Measurements from ENCODE around the gene STK39. TPM values are rescaled to one million over a fixed set of nuclear protein-coding genes. Genes with fewer than 3 reads are reported as not detected.

Gene STK39
- total and polyA plus RNA-seq, 2 of the 4 experiments (the other 2 are of a cell fraction): 11.8 to 16.4 TPM

GRCh38 chr2:168076731-168077130, 170.7 kb downstream of the STK39 start:
- POLR2A ChIA-PET (ENCODE audit: unreplicated experiment): no interaction called here
- H3K9ac ChIP-seq (ENCODE audit: low read depth, low read length): no peak overlapping the region
- BruUV-seq (replicated peaks): no TSS peak

More at GRCh38 chr2:168076731-168077130, 170.7 kb downstream of the STK39 start:
- TF ChIP-seq NFE2L2 (IDR thresholded peaks at IDR 0.05; ENCODE audit: low read depth, low read length): no peak
- no peak for TF ChIP-seq POLR2A (IDR thresholded peaks at IDR 0.05; ENCODE audit: low read depth, low read length)
- no peak for TF ChIP-seq USF2 (IDR thresholded peaks at IDR 0.05; ENCODE audit: low read depth, low read length)
- no peak for TF ChIP-seq CHD1 (IDR thresholded peaks at IDR 0.05; ENCODE audit: low read depth, low read length)
- TF ChIP-seq BHLHE40 (IDR thresholded peaks at IDR 0.05; ENCODE audit: low read depth, low read length): no peak
- TF ChIP-seq FOS (IDR thresholded peaks at IDR 0.05; ENCODE audit: low read depth, low read length): no peak
- no peak for TF ChIP-seq MXI1 (IDR thresholded peaks at IDR 0.05; ENCODE audit: borderline replicate concordance, low read depth, low read length)
- no peak for TF ChIP-seq RAD21 (IDR thresholded peaks at IDR 0.05; ENCODE audit: low read length)
- no peak for TF ChIP-seq RCOR1 (IDR thresholded peaks at IDR 0.05; ENCODE audit: insufficient replicate concordance, low read length)
- CTCF ChIA-PET: interaction anchor here (1.3 kb wide), 1 partner anchor 95 kb away, joined by 3 read pairs; no protein-coding TSS in a partner anchor
- DNase-seq (no peak), ATAC-seq (ENCODE audit: low read depth) (no peak)
- Histone ChIP-seq H2BK20ac (ENCODE audit: low read depth, low read length) (no peak overlapping the region), H2AK5ac (ENCODE audit: low read depth, low read length) (no peak overlapping the region), H3K79me1 (ENCODE audit: low read depth in 1 of 2, low read length in 2 of 2) (peaks cover 8 to 23% of the 10 kb centered on the region in 2 experiments), H4K5ac (ENCODE audit: low read depth, low read length) (no peak overlapping the region), H3K9me3 (ENCODE audit: control insufficient read depth, insufficient read depth, low read length) (no peaks in the 10 kb centered on the region), H3K4ac (ENCODE audit: low read depth, low read length) (no peak overlapping the region), H2AFZ (replicated peaks; ENCODE audit: low read length, poor library complexity) (no peak overlapping the region), H3K18ac (ENCODE audit: low read depth, low read length) (no peak overlapping the region), H3K9me1 (ENCODE audit: insufficient read depth, low read length) (peaks cover 10% of the 10 kb centered on the region), H3K4me1 (ENCODE audit: control insufficient read depth, insufficient read depth, low read length) (no peaks in the 10 kb centered on the region), H4K8ac (ENCODE audit: low read depth in 2 of 2, low read length in 2 of 2) (no peak overlapping the region), H4K20me1 (ENCODE audit: insufficient read depth, low read length) (no peaks in the 10 kb centered on the region), H4K91ac (ENCODE audit: insufficient read depth, low read depth, low read length) (no peak overlapping the region), H3K4me2 (ENCODE audit: low read depth, low read length) (no peak overlapping the region), H3K36me3 (ENCODE audit: control insufficient read depth, insufficient read depth, low read length) (peaks cover 8% of the 10 kb centered on the region), H3K23ac (ENCODE audit: low read depth, low read length) (no peak overlapping the region), H2BK5ac (ENCODE audit: low read depth, low read length, poor library complexity, severe bottlenecking) (no peak overlapping the region), H2BK120ac (ENCODE audit: low read depth, low read length) (no peak overlapping the region), H2BK15ac (ENCODE audit: low read depth, low read length) (no peak overlapping the region), H3K27ac (ENCODE audit: insufficient read depth, low read length) (no peak overlapping the region), H3K14ac (replicated peaks; ENCODE audit: low read depth, low read length) (no peak overlapping the region), H3K56ac (ENCODE audit: extremely low read depth, insufficient read depth, low read length) (no peak overlapping the region), H2AK9ac (replicated peaks; ENCODE audit: low read depth, low read length, poor library complexity) (no peak overlapping the region), H3K4me3 (ENCODE audit: insufficient read depth, low read depth, low read length) (no peak overlapping the region), H3K27me3 (ENCODE audit: control insufficient read depth, insufficient read depth, low read length) (no peaks in the 10 kb centered on the region)
- dilution Hi-C loops (cut with HindIII; ENCODE audit: low sequenced_read_pairs, unreplicated experiment) (no loop called here), in situ Hi-C loops (cut with MboI; ENCODE audit: low sequenced_read_pairs) (no loop called here), intact Hi-C loops (cut with micrococcal nuclease) (no loop called here)
- no CpG with 5 or more reads among the region's 3 CpGs for WGBS, 2 experiments (ENCODE audit: extremely low coverage in 2 of 2, insufficient read length in 1 of 2)
